Measurements from ENCODE around the gene TMIGD2. TPM values are rescaled to one million over a fixed set of nuclear protein-coding genes. Genes with fewer than 3 reads are reported as not detected.
A peak's percentile ranks its signal among the peaks of the same experiment; 100 is the strongest.

The TMIGD2 gene
- total RNA-seq, 1 experiment from 2014 or later, result not detected

DNA sequence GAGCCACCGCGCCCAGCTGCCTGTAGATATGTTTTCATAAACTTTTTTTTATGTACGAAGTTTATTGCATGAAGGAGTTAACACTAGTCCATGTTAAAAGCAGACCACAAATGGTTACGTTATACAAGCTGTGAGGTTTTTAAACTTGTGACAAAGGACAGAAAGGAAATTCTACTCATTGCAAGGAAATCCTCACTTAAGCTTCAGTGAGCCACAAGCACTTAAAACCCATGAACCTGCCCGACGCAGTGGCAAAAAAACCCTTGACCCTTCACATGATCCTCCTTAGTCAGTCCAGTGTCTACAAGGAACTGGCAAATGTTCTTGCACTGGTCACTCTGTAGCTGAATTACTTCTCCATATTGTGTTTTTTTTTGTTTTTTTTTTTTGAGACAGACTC lies 45.3 kb upstream of the TMIGD2 start:
- CTCF ChIA-PET, result interaction anchor here (0.6 kb wide), 1 partner anchor 24 kb away, joined by 4 read pairs; no protein-coding TSS in a partner anchor
- peaks cover 28% of the 10 kb centered on the region for H3K36me3 Mint-ChIP-seq (ENCODE audit: insufficient read depth, unreplicated experiment)
- POLR2A ChIA-PET, result no interaction called here

DNA sequence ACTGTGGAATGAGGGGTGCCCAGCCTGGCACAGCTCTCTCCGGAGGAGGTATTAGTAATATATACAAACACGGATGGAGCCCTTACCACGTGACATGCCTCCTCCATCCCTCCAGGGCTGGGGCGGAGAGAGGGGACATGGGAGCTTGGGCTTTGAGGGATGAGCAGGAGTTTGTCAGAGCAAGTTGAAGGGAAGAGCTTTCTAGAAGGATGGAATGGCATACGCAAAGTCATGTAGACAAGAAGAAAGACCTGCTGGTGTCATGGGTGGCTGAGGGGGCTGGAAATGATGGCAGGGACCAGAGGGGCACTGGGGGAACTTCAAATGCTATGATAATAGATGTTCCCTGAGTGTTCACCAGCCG lies 43.8 kb upstream of the TMIGD2 start:
- Histone ChIP-seq H3K9me3 (no peaks in the 10 kb centered on the region), H3K4me3 (ENCODE audit: low read depth, low read length) (no peak overlapping the region), H3K27me3 (replicated peaks; ENCODE audit: control insufficient read depth, insufficient read depth, low read length) (no peaks in the 10 kb centered on the region), H3K36me3 (ENCODE audit: control insufficient read depth, insufficient read depth, low read length) (no peaks in the 10 kb centered on the region; the same call in 1 of the 2 replicates), H3K4me1 (peaks cover 16% of the 10 kb centered on the region)
- no TSS peak for BruUV-seq (replicated peaks)
- ChIA-PET CTCF (interaction anchor here (0.5 kb wide), 1 partner anchor 41 kb away, joined by 3 read pairs; the partner anchor contains the start of gene FSD1), POLR2A (no interaction called here)
- H3K4me3 Mint-ChIP-seq (ENCODE audit: unreplicated experiment), result no peak overlapping the region
- peaks cover 29% of the 10 kb centered on the region for H3K36me3 Mint-ChIP-seq (ENCODE audit: insufficient read depth, unreplicated experiment)
- no peaks in the 10 kb centered on the region for H3K9me3 Mint-ChIP-seq (ENCODE audit: unreplicated experiment)
- intact Hi-C loops (cut with micrococcal nuclease; ENCODE audit: unreplicated experiment), result no loop called here
- H3K27ac Mint-ChIP-seq (ENCODE audit: unreplicated experiment), result no peak overlapping the region
- peaks cover 6% of the 10 kb centered on the region for H3K4me1 Mint-ChIP-seq (ENCODE audit: low read depth, unreplicated experiment)
- H3K27me3 Mint-ChIP-seq (ENCODE audit: insufficient read depth, unreplicated experiment), result no peaks in the 10 kb centered on the region
- TF ChIP-seq, protein P1, sequence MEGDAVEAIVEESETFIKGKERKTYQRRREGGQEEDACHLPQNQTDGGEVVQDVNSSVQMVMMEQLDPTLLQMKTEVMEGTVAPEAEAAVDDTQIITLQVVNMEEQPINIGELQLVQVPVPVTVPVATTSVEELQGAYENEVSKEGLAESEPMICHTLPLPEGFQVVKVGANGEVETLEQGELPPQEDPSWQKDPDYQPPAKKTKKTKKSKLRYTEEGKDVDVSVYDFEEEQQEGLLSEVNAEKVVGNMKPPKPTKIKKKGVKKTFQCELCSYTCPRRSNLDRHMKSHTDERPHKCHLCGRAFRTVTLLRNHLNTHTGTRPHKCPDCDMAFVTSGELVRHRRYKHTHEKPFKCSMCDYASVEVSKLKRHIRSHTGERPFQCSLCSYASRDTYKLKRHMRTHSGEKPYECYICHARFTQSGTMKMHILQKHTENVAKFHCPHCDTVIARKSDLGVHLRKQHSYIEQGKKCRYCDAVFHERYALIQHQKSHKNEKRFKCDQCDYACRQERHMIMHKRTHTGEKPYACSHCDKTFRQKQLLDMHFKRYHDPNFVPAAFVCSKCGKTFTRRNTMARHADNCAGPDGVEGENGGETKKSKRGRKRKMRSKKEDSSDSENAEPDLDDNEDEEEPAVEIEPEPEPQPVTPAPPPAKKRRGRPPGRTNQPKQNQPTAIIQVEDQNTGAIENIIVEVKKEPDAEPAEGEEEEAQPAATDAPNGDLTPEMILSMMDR (IDR thresholded peaks at IDR 0.05; ENCODE audit: insufficient read depth in 1 of 2, low read depth in 1 of 2, low read length in 1 of 2, severe bottlenecking in 1 of 2, unreplicated experiment in 1 of 2), result no peak
- no peak for DNase-seq

More for the DNA sequence above, 45.3 kb upstream of the TMIGD2 start:
- TF ChIP-seq, protein P1 (IDR thresholded peaks at IDR 0.05; ENCODE audit: insufficient read depth in 1 of 2, low read depth in 1 of 2, low read length in 1 of 2, severe bottlenecking in 1 of 2, unreplicated experiment in 1 of 2), result no peak
- no peaks in the 10 kb centered on the region for H3K27me3 Mint-ChIP-seq (ENCODE audit: insufficient read depth, unreplicated experiment)
- no peak overlapping the region for H3K4me3 ChIP-seq (ENCODE audit: low read depth, low read length)
- H3K36me3 ChIP-seq (ENCODE audit: control insufficient read depth, insufficient read depth, low read length), result no peaks in the 10 kb centered on the region; the same call in 1 of the 2 replicates
- H3K9me3 ChIP-seq, result no peaks in the 10 kb centered on the region
- no TSS peak for BruUV-seq (replicated peaks)
- H3K27ac Mint-ChIP-seq (ENCODE audit: unreplicated experiment), result no peak overlapping the region
- H3K27me3 ChIP-seq (replicated peaks; ENCODE audit: control insufficient read depth, insufficient read depth, low read length), result no peaks in the 10 kb centered on the region
- H3K4me1 Mint-ChIP-seq (ENCODE audit: low read depth, unreplicated experiment), result no peaks in the 10 kb centered on the region
- H3K4me3 Mint-ChIP-seq (ENCODE audit: unreplicated experiment), result no peak overlapping the region
- intact Hi-C loops (cut with micrococcal nuclease; ENCODE audit: unreplicated experiment), result no loop called here
- H3K9me3 Mint-ChIP-seq (ENCODE audit: unreplicated experiment), result no peaks in the 10 kb centered on the region
- H3K4me1 ChIP-seq, result peaks cover 5% of the 10 kb centered on the region
- no peak for DNase-seq

DNA sequence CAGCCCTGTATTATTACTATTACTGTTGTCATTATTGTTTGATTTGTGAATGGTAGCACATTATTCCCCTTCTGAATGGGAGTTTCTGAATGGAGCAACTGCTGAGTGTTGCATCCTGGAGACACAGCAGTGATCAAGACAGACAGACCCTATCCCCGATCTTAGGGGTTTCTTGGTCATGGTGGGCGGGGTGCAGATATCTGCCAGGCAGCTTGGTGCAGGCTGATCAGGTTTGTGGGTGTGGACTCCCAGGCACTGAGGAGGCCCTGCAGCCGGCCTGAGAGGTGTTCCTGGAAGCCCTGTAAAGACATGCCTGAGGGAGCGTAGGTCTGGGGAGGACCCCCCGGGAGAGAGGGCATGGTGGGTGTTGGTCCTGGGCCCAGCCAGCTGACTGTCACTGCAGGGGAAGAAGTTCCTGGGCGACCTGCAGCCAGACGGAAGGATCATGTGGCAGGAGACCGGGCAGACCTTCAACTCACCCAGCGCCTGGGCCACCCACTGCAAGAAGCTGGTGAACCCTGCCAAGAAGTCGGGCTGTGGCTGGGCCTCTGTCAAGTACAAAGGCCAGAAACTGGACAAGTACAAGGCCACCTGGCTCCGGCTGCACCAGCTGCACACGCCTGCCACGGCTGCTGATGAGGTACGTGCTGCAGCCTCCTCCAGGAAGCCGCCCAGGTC lies 43.3 kb upstream of the TMIGD2 start:
- POLR2A ChIA-PET, result no interaction called here
- intact Hi-C loops (cut with micrococcal nuclease; ENCODE audit: unreplicated experiment), result no loop called here
- H3K27me3 ChIP-seq (replicated peaks; ENCODE audit: control insufficient read depth, insufficient read depth, low read length), result no peaks in the 10 kb centered on the region
- DNase-seq, result no peak
- TSS peak; percentile 33 for BruUV-seq (replicated peaks)
- peaks cover 16% of the 10 kb centered on the region for H3K4me1 ChIP-seq
- TF ChIP-seq, protein P1 (IDR thresholded peaks at IDR 0.05; ENCODE audit: insufficient read depth in 1 of 2, low read depth in 1 of 2, low read length in 1 of 2, severe bottlenecking in 1 of 2, unreplicated experiment in 1 of 2), result no peak
- Mint-ChIP-seq H3K27ac (ENCODE audit: unreplicated experiment) (no peak overlapping the region), H3K4me3 (ENCODE audit: unreplicated experiment) (no peak overlapping the region), H3K4me1 (ENCODE audit: low read depth, unreplicated experiment) (peaks cover 6% of the 10 kb centered on the region), H3K9me3 (ENCODE audit: unreplicated experiment) (no peaks in the 10 kb centered on the region), H3K27me3 (ENCODE audit: insufficient read depth, unreplicated experiment) (no peaks in the 10 kb centered on the region), H3K36me3 (ENCODE audit: insufficient read depth, unreplicated experiment) (peaks cover 29% of the 10 kb centered on the region)
- no peaks in the 10 kb centered on the region for H3K9me3 ChIP-seq
- H3K4me3 ChIP-seq (ENCODE audit: low read depth, low read length), result no peak overlapping the region
- H3K36me3 ChIP-seq (ENCODE audit: control insufficient read depth, insufficient read depth, low read length), result no peaks in the 10 kb centered on the region; the same call in 1 of the 2 replicates
- CTCF ChIA-PET, result interaction anchor here (0.5 kb wide), 1 partner anchor 41 kb away, joined by 3 read pairs; the partner anchor contains the start of gene FSD1

All from Caco-2 (cell line).